Osteocyte (in vitro differentiated cells): ENCODE data around the gene IQSEC3. TPM values are rescaled to one million over a fixed set of nuclear protein-coding genes. Genes with fewer than 3 reads are reported as not detected.
A peak's percentile ranks its signal among the peaks of the same experiment; 100 is the strongest.

ENCODE experiments used
- DNase-seq: peaks from one replicate; pipeline ENCODE4 v3.0.0; 2021; ENCODE audit warnings: mixed read lengths; ENCODE audit not compliant: unreplicated experiment; ENCODE audit errors: extremely low spot score
- H3K27ac Mint-ChIP-seq: one replicate; pipeline ENCODE4 v1.8.0; 2021; ENCODE audit warnings: mild to moderate bottlenecking, mixed read lengths; ENCODE audit not compliant: unreplicated experiment
- H3K27me3 Mint-ChIP-seq: one replicate; pipeline ENCODE4 v1.8.0; 2021; ENCODE audit warnings: mixed read lengths; ENCODE audit not compliant: unreplicated experiment
- H3K36me3 Mint-ChIP-seq: one replicate; pipeline ENCODE4 v1.8.0; 2021; ENCODE audit warnings: mixed read lengths; ENCODE audit not compliant: unreplicated experiment
- H3K4me1 Mint-ChIP-seq: one replicate; pipeline ENCODE4 v1.8.0; 2021; ENCODE audit warnings: mixed read lengths; ENCODE audit not compliant: unreplicated experiment
- H3K4me3 Mint-ChIP-seq: one replicate; pipeline ENCODE4 v1.8.0; 2021; ENCODE audit warnings: mild to moderate bottlenecking, moderate library complexity, mixed read lengths; ENCODE audit not compliant: unreplicated experiment
- H3K9me3 Mint-ChIP-seq: one replicate; pipeline ENCODE4 v1.8.0; 2021; ENCODE audit warnings: mixed read lengths; ENCODE audit not compliant: unreplicated experiment
- CTCF ChIP-seq: fragments of 200-600 bp; sonication (generic); IDR thresholded peaks from 2 replicates; pipeline ENCODE4 v1.5.0; 2021; ENCODE audit warnings: antibody characterized with exemption, mild to moderate bottlenecking, moderate library complexity
- total RNA-seq: library from RNA; stranded (reverse); gene quantifications from 2 replicates; pipeline ENCODE4 v1.2.1, GENCODE V29; 2021

Gene IQSEC3
- total RNA-seq, 1 donor from 2014 or later: 0.56 TPM

GRCh38 chr12:82740-83139, 16.2 kb downstream of the IQSEC3 start:
- Mint-ChIP-seq H3K4me1 (peaks cover 6% of the 10 kb centered on the region), H3K36me3 (no peaks in the 10 kb centered on the region), H3K27me3 (peaks cover 55% of the 10 kb centered on the region), H3K9me3 (no peaks in the 10 kb centered on the region), H3K4me3 (no peak overlapping the region), H3K27ac (no peak overlapping the region)
- DNase-seq: no peak
- no peak for TF ChIP-seq CTCF

GRCh38 chr12:84056-84455, 17.5 kb downstream of the IQSEC3 start:
- Mint-ChIP-seq H3K27ac (no peak overlapping the region), H3K4me3 (no peak overlapping the region), H3K27me3 (peaks cover 49% of the 10 kb centered on the region), H3K36me3 (no peaks in the 10 kb centered on the region), H3K4me1 (peaks cover 8% of the 10 kb centered on the region), H3K9me3 (no peaks in the 10 kb centered on the region)
- DNase-seq: no peak
- no peak for TF ChIP-seq CTCF

GRCh38 chr12:85191-85666, 18.7 kb downstream of the IQSEC3 start:
- peak; percentile 64 for DNase-seq
- Mint-ChIP-seq H3K36me3 (no peaks in the 10 kb centered on the region), H3K4me3 (no peak overlapping the region), H3K4me1 (peaks cover 8% of the 10 kb centered on the region), H3K9me3 (peaks cover 7% of the 10 kb centered on the region), H3K27ac (no peak overlapping the region), H3K27me3 (peaks cover 39% of the 10 kb centered on the region)
- no peak for TF ChIP-seq CTCF

GRCh38 chr12:87315-87714, 20.7 kb downstream of the IQSEC3 start:
- no peak for TF ChIP-seq CTCF
- no peak overlapping the region for H3K4me3 Mint-ChIP-seq
- peaks cover 18% of the 10 kb centered on the region for H3K27me3 Mint-ChIP-seq
- H3K27ac Mint-ChIP-seq: no peak overlapping the region
- no peak for DNase-seq
- H3K36me3 Mint-ChIP-seq: no peaks in the 10 kb centered on the region
- H3K9me3 Mint-ChIP-seq: peaks cover 10% of the 10 kb centered on the region
- H3K4me1 Mint-ChIP-seq: peaks cover 8% of the 10 kb centered on the region

GRCh38 chr12:87856-88255, 21.3 kb downstream of the IQSEC3 start:
- H3K4me3 Mint-ChIP-seq: no peak overlapping the region

More at GRCh38 chr12:87856-88255, 21.3 kb downstream of the IQSEC3 start:
- Mint-ChIP-seq H3K4me1 (peaks cover 8% of the 10 kb centered on the region), H3K27me3 (peaks cover 13% of the 10 kb centered on the region), H3K27ac (no peak overlapping the region), H3K36me3 (no peaks in the 10 kb centered on the region), H3K9me3 (peaks cover 10% of the 10 kb centered on the region)
- no peak for TF ChIP-seq CTCF
- DNase-seq: no peak
